Mucosa of descending colon (tissue), 3 donors: ENCODE results near the gene RASSF5. TPM values are rescaled to one million over a fixed set of nuclear protein-coding genes. Genes with fewer than 3 reads are reported as not detected.

Experiments used
- ATAC-seq: fragments of 200-7000 bp; cut with Tn5 transposase; one replicate; pipeline ENCODE4 v1.9.1; 2020; ENCODE audit warnings: mild to moderate bottlenecking, moderate library complexity
- DNase-seq, 3 donors: peaks; one replicate each; pipeline ENCODE4 v3.0.0-alpha.2; 2020
- H3K36me3 ChIP-seq: fragments of 200-600 bp; one replicate; pipeline ENCODE4 v1.8.0; 2021; ENCODE audit warnings: low read depth, mild to moderate bottlenecking
- H3K4me1 ChIP-seq: fragments of 200-600 bp; one replicate; pipeline ENCODE4 v1.8.0; 2021; ENCODE audit warnings: low read depth, mild to moderate bottlenecking
- H3K4me3 ChIP-seq: fragments of 200-600 bp; one replicate; pipeline ENCODE4 v1.8.0; 2021; ENCODE audit warnings: mild to moderate bottlenecking
- H3K9me3 ChIP-seq: fragments of 200-600 bp; one replicate; pipeline ENCODE4 v1.8.0; 2021; ENCODE audit warnings: mild to moderate bottlenecking
- CTCF ChIP-seq: fragments of 200-600 bp; IDR thresholded peaks from one replicate; pipeline ENCODE4 v1.8.0; 2022; ENCODE audit warnings: antibody characterized with exemption, mild to moderate bottlenecking
- intact Hi-C, 2 donors: fragments of 100-400 bp; cut with DNase I in 1 of 2; cut with micrococcal nuclease in 1 of 2; formaldehyde crosslinking; loops; one replicate each; pipeline versions ENCODE4 v1.11.0 to v1.11.1; 2022; cut with DNase I, micrococcal nuclease
- total RNA-seq, 3 donors: library from RNA; stranded (reverse); fragmentation: NEBNext Ultra II Directional in 2 of 3; extraction: Animal tissue kit (Norgen Biotek cat#: 25700) in 2 of 3; gene quantifications; one replicate each; pipeline versions ENCODE4 v1.2.1 to v1.2.4, GENCODE V29; 2021 to 2023
- donor health status: DM: no; HTN: no; CAD: no; lungs with moderate emphysema.
- donor health status: DM: no; HTN: no; CAD: no.
- donor health status: DM: no; HTN: yes; CAD: no.

The RASSF5 gene
- total RNA-seq, 3 donors from 2014 or later = 5.3 to 7.6 (median 5.8) TPM

GRCh38 chr1:206537141-206537540 lies 29.8 kb downstream of the RASSF5 start:
- no peak for ATAC-seq
- DNase-seq = no peak
- TF ChIP-seq CTCF = no peak

DNA sequence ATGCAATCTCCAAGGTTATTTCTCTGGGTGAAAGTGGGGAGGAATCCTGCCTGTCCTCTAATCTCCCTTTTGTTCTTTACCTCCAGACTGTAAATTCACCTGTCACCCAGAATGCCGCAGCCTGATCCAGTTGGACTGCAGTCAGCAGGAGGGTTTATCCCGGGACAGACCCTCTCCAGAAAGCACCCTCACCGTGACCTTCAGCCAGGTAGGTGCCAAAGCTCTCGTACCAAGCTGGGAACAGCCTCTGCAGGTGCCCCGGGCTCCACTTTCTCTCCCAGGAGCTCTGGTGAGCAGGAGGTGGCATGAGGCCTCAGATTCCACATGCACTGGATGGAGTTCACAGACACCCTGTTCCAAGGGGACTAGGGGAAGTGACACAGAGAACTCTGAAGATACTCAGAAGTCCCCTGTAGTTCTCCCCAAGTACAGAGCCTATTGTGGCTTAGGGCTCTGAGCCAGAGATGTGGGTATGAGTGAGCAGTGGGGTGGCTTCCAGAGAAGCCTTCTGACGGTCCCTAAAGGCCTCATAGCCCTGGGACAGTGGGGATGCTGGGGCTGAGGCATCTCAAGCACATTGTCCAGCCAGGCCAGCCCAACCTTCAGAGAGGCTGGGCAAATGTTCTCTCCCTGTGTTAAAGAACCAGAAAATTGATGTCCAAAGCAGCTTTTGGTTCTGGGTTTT lies 30.9 kb downstream of the RASSF5 start:
- intact Hi-C loops = loop anchor here in 1 of 2 donors (10.0 kb wide), 1 partner anchor 57 kb away; no protein-coding TSS in a partner anchor
- DNase-seq (no peak), ATAC-seq (no peak)
- no peak overlapping the region for H3K4me3 ChIP-seq
- no peaks in the 10 kb centered on the region for H3K9me3 ChIP-seq
- H3K36me3 ChIP-seq = no peaks in the 10 kb centered on the region
- no peak for TF ChIP-seq CTCF
- H3K4me1 ChIP-seq = peaks cover 6% of the 10 kb centered on the region

More at GRCh38 chr1:206537141-206537540, 29.8 kb downstream of the RASSF5 start:
- Histone ChIP-seq H3K36me3 (no peaks in the 10 kb centered on the region), H3K4me1 (peaks cover 6% of the 10 kb centered on the region), H3K9me3 (no peaks in the 10 kb centered on the region), H3K4me3 (no peak overlapping the region)
- intact Hi-C loops = loop anchor here in 1 of 2 donors (10.0 kb wide), 1 partner anchor 58 kb away; no protein-coding TSS in a partner anchor

DNA sequence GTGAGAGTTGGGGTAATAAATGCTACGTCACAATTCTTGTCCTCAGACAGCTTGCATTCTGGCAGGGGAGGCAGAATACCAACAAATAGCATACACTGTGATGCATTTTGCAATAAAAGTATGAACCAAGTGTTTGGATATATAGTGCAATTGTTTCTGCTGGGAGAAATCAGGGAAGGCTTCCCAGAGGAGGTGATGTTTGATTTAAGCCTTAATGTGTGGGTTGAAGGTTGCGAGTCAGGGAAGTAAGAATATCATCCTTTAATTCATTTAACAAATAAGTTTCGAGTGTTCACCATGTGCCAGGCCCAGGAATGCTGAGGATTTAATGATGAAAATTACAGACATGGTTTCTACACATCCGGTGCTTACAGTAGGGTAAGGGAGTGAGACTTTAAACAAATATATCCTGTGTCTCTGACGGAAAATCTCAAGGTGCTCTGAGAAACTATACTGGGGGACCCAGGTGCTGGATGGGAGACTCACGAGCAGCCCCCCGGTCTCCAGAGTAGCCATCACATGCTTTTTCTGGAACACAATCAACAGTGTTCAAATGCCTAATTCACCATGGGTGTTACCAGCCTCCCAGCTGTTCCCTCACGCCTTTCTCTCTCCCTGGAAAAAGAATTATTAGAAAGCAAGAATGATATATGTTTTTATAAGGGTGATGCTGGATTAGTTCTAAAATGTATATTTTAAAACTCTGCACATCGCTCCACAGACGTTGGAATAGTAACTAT lies 31.7 kb downstream of the RASSF5 start:
- Histone ChIP-seq H3K4me3 (no peak overlapping the region), H3K36me3 (no peaks in the 10 kb centered on the region), H3K9me3 (no peaks in the 10 kb centered on the region), H3K4me1 (peaks cover 6% of the 10 kb centered on the region)
- intact Hi-C loops = loop anchor here in 1 of 2 donors (10.0 kb wide), 1 partner anchor 56 kb away; no protein-coding TSS in a partner anchor
- ATAC-seq = no peak
- TF ChIP-seq CTCF = no peak
- no peak for DNase-seq

DNA sequence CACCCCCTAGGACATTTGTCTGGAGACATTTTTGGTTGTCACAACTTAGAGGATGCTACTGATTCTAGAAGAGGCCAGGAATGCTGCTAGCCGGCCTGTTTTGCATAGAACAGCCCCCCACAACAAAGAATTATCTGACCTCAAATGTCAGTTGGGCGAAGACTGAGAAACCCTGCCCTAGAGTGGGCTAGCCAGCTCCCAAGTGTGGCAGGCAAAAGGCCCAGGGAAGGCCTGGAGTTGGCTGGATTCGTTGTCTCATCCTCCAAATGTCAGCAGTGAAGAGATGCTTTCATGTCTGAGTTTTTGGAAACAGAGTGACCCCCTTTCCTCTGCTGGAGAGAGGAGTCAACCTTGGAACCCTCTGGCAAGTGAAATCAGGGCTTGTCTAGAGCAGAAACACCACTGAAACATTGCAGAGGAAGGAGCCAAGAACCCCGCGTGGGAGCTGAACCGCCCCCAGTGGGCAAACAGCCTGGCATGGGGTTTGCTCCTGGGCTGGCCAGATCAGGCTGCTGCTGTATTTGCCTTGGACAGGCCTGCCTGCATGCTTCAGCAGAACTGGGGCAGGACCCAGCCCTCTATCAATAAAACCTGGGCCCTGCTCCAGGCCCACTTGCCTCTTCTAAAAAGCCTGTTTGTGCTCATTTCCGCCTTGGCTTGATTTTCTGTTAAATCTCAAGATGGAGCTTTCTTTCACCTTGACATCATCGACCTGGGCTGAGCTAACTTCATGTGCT lies 32.9 kb downstream of the RASSF5 start:
- no peaks in the 10 kb centered on the region for H3K9me3 ChIP-seq
- H3K4me3 ChIP-seq = no peak overlapping the region
- ATAC-seq (peak; percentile 93), DNase-seq (peak; percentile 76 to 85 (median 79))
- H3K36me3 ChIP-seq = no peaks in the 10 kb centered on the region
- H3K4me1 ChIP-seq = peaks cover 6% of the 10 kb centered on the region
- intact Hi-C loops = loop anchor here in 1 of 2 donors (5.0 kb wide), 1 partner anchor 42 kb away; no protein-coding TSS in a partner anchor
- TF ChIP-seq CTCF = no peak

DNA sequence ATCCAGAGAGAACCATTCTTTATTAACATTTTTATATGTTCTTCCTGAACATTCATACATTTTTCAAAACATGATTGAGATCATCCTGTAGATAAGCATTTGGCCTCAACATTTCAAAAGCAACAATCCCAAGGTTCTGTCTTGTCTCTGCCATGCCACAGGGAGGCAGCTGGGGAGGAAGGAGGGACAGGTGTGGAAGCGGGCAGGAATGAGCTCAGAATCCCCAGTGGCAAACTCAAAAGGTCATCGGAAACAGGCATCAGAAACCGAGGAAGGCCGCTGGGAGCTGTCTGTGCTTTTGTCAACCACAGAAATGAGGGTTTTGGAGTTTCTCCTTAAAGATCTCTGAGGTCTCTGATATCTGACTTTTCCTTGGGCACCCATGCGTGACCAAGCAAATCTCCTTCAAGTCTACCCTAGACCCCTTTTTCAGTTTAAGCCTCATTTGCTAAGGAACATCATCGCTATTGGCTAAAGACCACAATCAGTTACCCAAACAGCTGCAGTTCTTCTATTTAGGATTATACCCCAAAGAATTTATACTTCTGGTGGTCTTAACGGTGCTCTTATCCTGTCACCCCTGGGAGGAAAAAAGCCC lies 34.0 kb downstream of the RASSF5 start:
- Histone ChIP-seq H3K4me1 (peaks cover 6% of the 10 kb centered on the region), H3K4me3 (no peak overlapping the region), H3K36me3 (no peaks in the 10 kb centered on the region), H3K9me3 (no peaks in the 10 kb centered on the region)
- intact Hi-C loops = loop anchor here in 1 of 2 donors (5.0 kb wide), 1 partner anchor 41 kb away; no protein-coding TSS in a partner anchor
- DNase-seq = no peak
- no peak for ATAC-seq
- no peak for TF ChIP-seq CTCF
